A549 (cell line): Measurements from ENCODE around the gene ARID1B. TPM values are rescaled to one million over a fixed set of nuclear protein-coding genes. Genes with fewer than 3 reads are reported as not detected.

Experiments
- ATAC-seq, 2 experiments: fragments of 200-7000 bp in 1 of 2; fragments of >200 bp in 1 of 2; cut with Nextera tagmentation in 1 of 2; cut with Tn5 transposase in 1 of 2; 3 replicates each; pipeline versions ENCODE4 v1.8.0 to v1.9.1; 2018 to 2020; ENCODE audit warnings: mild to moderate bottlenecking in 1 of 2, moderate library complexity in 1 of 2
- CTCF ChIA-PET: fragments of 300-600 bp; sonication (Branson Sonifier 250); formaldehyde crosslinking; extraction: SDS; loops from one replicate; lab custom pipeline; 2021; ENCODE audit warnings: antibody characterized with exemption, inconsistent platforms; lab: Yijun Ruan, JAX
- POLR2A ChIA-PET: fragments of 350-600 bp; formaldehyde crosslinking; extraction: SDS; loops from one replicate; lab custom pipeline; 2021; ENCODE audit warnings: antibody characterized with exemption, inconsistent platforms; lab: Yijun Ruan, JAX
- DNase-seq, 2 experiments: peaks; one replicate each; pipeline versions ENCODE4 v3.0.0 to v3.0.0-alpha.2; 2011 to 2016; ENCODE audit warnings: low read depth in 1 of 2, low spot score in 1 of 2
- FAIRE-seq: peaks from 2 replicates; lab custom pipeline; 2011; peaks lifted over from hg19 to GRCh38; lab: Jason Lieb, UNC
- H3K27ac ChIP-seq, 2 experiments: fragments of >200 bp; sonication (Bioruptor Twin); formaldehyde crosslinking; 3 replicates each; pipeline ENCODE4 v1.5.1; 2016 to 2017
- H3K4me1 ChIP-seq: fragments of >200 bp; sonication (Bioruptor Twin); formaldehyde crosslinking; 3 replicates; pipeline ENCODE4 v1.6.1; 2016
- H3K4me2 ChIP-seq: fragments of >200 bp; sonication (Bioruptor Twin); formaldehyde crosslinking; 3 replicates; pipeline ENCODE4 v1.6.1; 2016
- H3K4me3 ChIP-seq: fragments of >200 bp; sonication (Bioruptor Twin); formaldehyde crosslinking; 3 replicates; pipeline ENCODE4 v1.5.1; 2016
- H3K9me3 ChIP-seq: fragments of >200 bp; sonication (Bioruptor Twin); formaldehyde crosslinking; 3 replicates; pipeline ENCODE4 v1.6.1; 2016
- BCL3 ChIP-seq: fragments of >200 bp; sonication (Bioruptor Twin); formaldehyde crosslinking; IDR thresholded peaks from 3 replicates; pipeline ENCODE4 v1.6.1; 2016
- EHF ChIP-seq: fragments of 250-450 bp; sonication (Bioruptor Pico); IDR thresholded peaks from 2 replicates; pipeline ENCODE4 v1.5.0; 2020; ENCODE audit warnings: mild to moderate bottlenecking
- ELK1 ChIP-seq: fragments of 150-350 bp; IDR thresholded peaks from 2 replicates; pipeline ENCODE4 v1.6.1; 2014; ENCODE audit warnings: low read depth, mild to moderate bottlenecking, low read length
- GATA3 ChIP-seq: IDR thresholded peaks from 2 replicates; pipeline ENCODE4 v1.6.1; 2012; ENCODE audit warnings: borderline replicate concordance
- HES2 ChIP-seq: fragments of >200 bp; sonication (Bioruptor Twin); formaldehyde crosslinking; IDR thresholded peaks from 2 replicates; pipeline ENCODE4 v1.6.1; 2016
- MAFK ChIP-seq: fragments of 450-650 bp; IDR thresholded peaks from 2 replicates; pipeline ENCODE4 v1.6.1; 2014; ENCODE audit not compliant: partially characterized antibody
- MAX ChIP-seq: IDR thresholded peaks from 2 replicates; pipeline ENCODE4 v1.6.1; 2012
- NR3C1 ChIP-seq: fragments of >200 bp; sonication (Bioruptor Twin); formaldehyde crosslinking; IDR thresholded peaks from 3 replicates; pipeline ENCODE4 v1.6.1; 2017
- POLR2A ChIP-seq: IDR thresholded peaks from 2 replicates; pipeline ENCODE4 v1.6.1; 2012; ENCODE audit warnings: mild to moderate bottlenecking, low read length
- RFX5 ChIP-seq: fragments of 450-650 bp; IDR thresholded peaks from 2 replicates; pipeline ENCODE4 v1.7.1; 2014; ENCODE audit warnings: antibody characterized with exemption, mild to moderate bottlenecking, moderate library complexity
- ZFP36 ChIP-seq: fragments of 450-650 bp; IDR thresholded peaks from 2 replicates; pipeline ENCODE4 v1.6.1; 2014; ENCODE audit warnings: borderline replicate concordance; ENCODE audit not compliant: partially characterized antibody
- WGBS: methylation state at CpG from one replicate; pipeline ENCODE4 v1.1.6; 2017; ENCODE audit errors: missing lambda C conversion rate; 5-methylcytosine and 5-hydroxymethylcytosine counted together
- polyA plus RNA-seq, 4 experiments: library from polyadenylated mRNA; depleted of rRNA in 3 of 4; stranded (reverse); fragments of >200 nt; fragmentation: RNase III in 1 of 4; extraction: RNeasy Plus Mini Kit Qiagen cat#74134 plus additional on column Dnase treatment in 1 of 4; gene quantifications; 2 replicates in 3 of 4; 3 replicates in 1 of 4; pipeline ENCODE4 v1.2.3, GENCODE V29; 2011 to 2017

Gene ARID1B
- polyA plus RNA-seq, 2 of the 4 experiments (the other 2 are of a cell fraction) = 13.5 to 16.3 TPM

GRCh38 chr6:156789081-156789943, 12.1 kb downstream of the ARID1B start:
- Histone ChIP-seq H3K4me2 (no peak overlapping the region), H3K4me3 (no peak overlapping the region), H3K4me1 (peaks cover 26% of the 10 kb centered on the region), H3K27ac (no peak overlapping the region), H3K9me3 (no peaks in the 10 kb centered on the region)
- ATAC-seq (no peak), DNase-seq (no peak), FAIRE-seq (no peak)
- ChIA-PET CTCF (interaction anchor here (0.5 to 0.6 kb wide), 2 partner anchors 13 to 119 kb away, joined by 3 read pairs; no protein-coding TSS in a partner anchor), POLR2A (no interaction called here)
- 82% methylated on average over 7 of the region's 7 CpGs for WGBS
- TF ChIP-seq ZFP36 (peak; percentile 22), MAX (no peak)

GRCh38 chr6:156790711-156791319, 13.6 kb downstream of the ARID1B start:
- Histone ChIP-seq H3K9me3 (no peaks in the 10 kb centered on the region), H3K4me3 (no peak overlapping the region), H3K27ac (no peak overlapping the region), H3K4me2 (no peak overlapping the region), H3K4me1 (peaks cover 26% of the 10 kb centered on the region)
- POLR2A ChIA-PET = no interaction called here
- WGBS = 92% methylated on average over 3 of the region's 3 CpGs
- ATAC-seq = no peak
- no peak for DNase-seq
- no peak for FAIRE-seq
- TF ChIP-seq NR3C1 (no peak), MAFK (peak; percentile 68), HES2 (no peak)
- CTCF ChIA-PET = no interaction called here

- Histone ChIP-seq H3K4me1 (peaks cover 21% of the 10 kb centered on the region), H3K9me3 (no peaks in the 10 kb centered on the region), H3K27ac (no peak overlapping the region), H3K4me2 (no peak overlapping the region), H3K4me3 (no peak overlapping the region)
- no peak for TF ChIP-seq EHF
- TF ChIP-seq POLR2A = no peak
- ChIA-PET CTCF (no interaction called here), POLR2A (no interaction called here)
- ATAC-seq (no peak), DNase-seq (no peak), FAIRE-seq (no peak)
- WGBS = 83% methylated on average over 10 of the region's 10 CpGs
These were observed 14.2 kb downstream of the ARID1B start for GRCh38 chr6:156791320-156791850.

GRCh38 chr6:156793200-156793599, 16.0 kb downstream of the ARID1B start:
- FAIRE-seq = no peak
- H3K4me3 ChIP-seq = no peak overlapping the region
- 94% methylated on average over 5 of the region's 6 CpGs for WGBS
- ATAC-seq = no peak
- no peaks in the 10 kb centered on the region for H3K9me3 ChIP-seq
- no peak for TF ChIP-seq ELK1
- TF ChIP-seq GATA3 = no peak
- no peak for TF ChIP-seq RFX5
- TF ChIP-seq BCL3 = no peak
- ChIA-PET POLR2A (no interaction called here), CTCF (interaction anchor here (0.6 kb wide), 1 partner anchor 1202 kb away, joined by 3 read pairs; no protein-coding TSS in a partner anchor)
- H3K4me1 ChIP-seq = peaks cover 12% of the 10 kb centered on the region
- no peak for DNase-seq
- H3K4me2 ChIP-seq = no peak overlapping the region
- no peak overlapping the region for H3K27ac ChIP-seq
